ENCODE measurements around the gene STX8. TPM values are rescaled to one million over a fixed set of nuclear protein-coding genes. Genes with fewer than 3 reads are reported as not detected.

Gene STX8
- total and polyA plus RNA-seq, 9 of the 15 experiments (the other 6 are each of a cell fraction or from before 2014, with no cell fraction given), result 14.6 to 42.5 (median 22.1) TPM

DNA sequence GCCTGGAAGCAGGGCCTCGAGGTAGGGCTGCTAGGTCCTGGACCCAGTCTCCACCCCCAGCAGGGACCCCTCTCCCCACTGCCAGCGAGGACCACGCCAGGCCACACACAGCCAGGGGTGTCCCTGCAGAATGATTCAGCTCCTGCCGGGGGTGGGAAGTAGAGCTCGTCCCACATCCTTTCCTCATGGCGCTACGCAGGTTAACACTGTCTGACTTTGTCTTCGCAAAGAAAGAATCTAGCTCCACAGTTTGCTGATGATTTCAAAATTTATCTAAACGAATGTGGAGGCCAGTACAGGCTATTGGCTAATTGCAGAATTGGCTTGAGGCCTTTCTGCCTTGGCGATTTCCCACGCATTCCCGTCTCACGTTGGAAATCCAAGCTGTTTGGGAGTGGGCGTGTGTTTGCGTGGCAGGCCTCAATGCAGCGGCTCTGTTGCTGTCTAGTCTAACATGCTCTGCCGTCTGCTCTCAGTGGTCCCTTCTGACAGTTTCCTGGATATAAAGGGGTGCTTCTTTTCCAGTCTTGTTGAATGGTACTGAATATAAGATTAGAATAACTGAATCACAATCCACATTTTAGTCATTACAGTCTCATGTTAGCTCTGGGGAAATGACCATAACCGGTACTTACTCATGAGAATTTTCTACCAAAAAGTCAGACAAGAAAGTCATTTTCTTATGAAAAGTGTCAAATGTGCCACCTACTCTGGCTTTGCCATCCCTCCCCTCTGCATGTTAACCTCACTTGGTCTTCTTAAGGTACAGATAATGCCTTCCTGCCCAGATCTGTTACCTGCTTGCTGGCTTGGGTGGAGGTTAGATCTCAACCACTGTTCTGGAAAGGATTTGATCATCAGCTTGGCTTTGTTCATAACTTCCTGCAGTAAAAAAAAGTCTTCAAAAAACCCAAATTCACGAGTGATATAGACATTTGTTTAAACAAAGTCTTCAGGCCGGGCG is 301.9 kb downstream of the STX8 start:
- Histone ChIP-seq H3K4me2 (ENCODE audit: insufficient read depth, low read length) (no peak overlapping the region), H3K79me2 (ENCODE audit: control insufficient read depth, insufficient read depth, low read length) (no peaks in the 10 kb centered on the region), H3K4me3 (no peak overlapping the region), H3K27ac (ENCODE audit: extremely low read depth, low read depth, low read length) (no peak overlapping the region), H3K9me3 (replicated peaks; ENCODE audit: control insufficient read depth, insufficient read depth, low read depth, low read length) (no peaks in the 10 kb centered on the region), H3K9ac (ENCODE audit: insufficient read depth in 1 of 2, low read depth in 2 of 2, low read length in 2 of 2) (no peak overlapping the region), H2AFZ (ENCODE audit: low read depth, low read length) (no peak overlapping the region), H3K4me1 (replicated peaks in 1 of 2; ENCODE audit: control insufficient read depth in 2 of 2, insufficient read depth in 2 of 2, low read length in 2 of 2) (no peaks in the 10 kb centered on the region), H3K9me1 (ENCODE audit: control insufficient read depth, insufficient read depth, low read length) (no peaks in the 10 kb centered on the region), H3K36me3 (ENCODE audit: control insufficient read depth, insufficient read depth, low read length) (no peaks in the 10 kb centered on the region), H3K27me3 (ENCODE audit: control insufficient read depth in 2 of 2, insufficient read depth in 2 of 2, low read length in 2 of 2) (peaks cover 0 to 17% of the 10 kb centered on the region in 2 experiments; a peak in 2 of 5 replicates), H4K20me1 (replicated peaks; ENCODE audit: control insufficient read depth, insufficient read depth, low read length) (no peaks in the 10 kb centered on the region)
- intact Hi-C loops (cut with micrococcal nuclease) (no loop called here), in situ Hi-C loops (cut with MboI) (no loop called here)
- DNase-seq (ENCODE audit: extremely low read depth in 1 of 4, low spot score in 3 of 4) (no peak), FAIRE-seq (no peak), ATAC-seq (no peak)
- ChIA-PET CTCF (ENCODE audit: low intra/inter-chr PET ratio) (no interaction called here), POLR2A (interaction anchor here (1.0 kb wide), 1 partner anchor 34 kb away, joined by 4 read pairs; no protein-coding TSS in a partner anchor)
- BruUV-seq (replicated peaks), result no TSS peak
- WGBS (ENCODE audit: insufficient coverage, low coverage, missing lambda C conversion rate), result 15% methylated on average over 19 of the region's 21 CpGs
- no peak for TF ChIP-seq BHLHE40 (IDR thresholded peaks at IDR 0.05; ENCODE audit: low read length)
- TF ChIP-seq MTA1 (IDR thresholded peaks at IDR 0.05; ENCODE audit: borderline replicate concordance), result no peak
- TF ChIP-seq, protein P1, sequence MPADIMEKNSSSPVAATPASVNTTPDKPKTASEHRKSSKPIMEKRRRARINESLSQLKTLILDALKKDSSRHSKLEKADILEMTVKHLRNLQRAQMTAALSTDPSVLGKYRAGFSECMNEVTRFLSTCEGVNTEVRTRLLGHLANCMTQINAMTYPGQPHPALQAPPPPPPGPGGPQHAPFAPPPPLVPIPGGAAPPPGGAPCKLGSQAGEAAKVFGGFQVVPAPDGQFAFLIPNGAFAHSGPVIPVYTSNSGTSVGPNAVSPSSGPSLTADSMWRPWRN (IDR thresholded peaks at IDR 0.05; ENCODE audit: low read depth), result no peak
- TF ChIP-seq FUS (optimal IDR thresholded peaks at IDR 0.05; ENCODE audit: low read depth, low read length), result no peak
- TF ChIP-seq, protein P2, sequence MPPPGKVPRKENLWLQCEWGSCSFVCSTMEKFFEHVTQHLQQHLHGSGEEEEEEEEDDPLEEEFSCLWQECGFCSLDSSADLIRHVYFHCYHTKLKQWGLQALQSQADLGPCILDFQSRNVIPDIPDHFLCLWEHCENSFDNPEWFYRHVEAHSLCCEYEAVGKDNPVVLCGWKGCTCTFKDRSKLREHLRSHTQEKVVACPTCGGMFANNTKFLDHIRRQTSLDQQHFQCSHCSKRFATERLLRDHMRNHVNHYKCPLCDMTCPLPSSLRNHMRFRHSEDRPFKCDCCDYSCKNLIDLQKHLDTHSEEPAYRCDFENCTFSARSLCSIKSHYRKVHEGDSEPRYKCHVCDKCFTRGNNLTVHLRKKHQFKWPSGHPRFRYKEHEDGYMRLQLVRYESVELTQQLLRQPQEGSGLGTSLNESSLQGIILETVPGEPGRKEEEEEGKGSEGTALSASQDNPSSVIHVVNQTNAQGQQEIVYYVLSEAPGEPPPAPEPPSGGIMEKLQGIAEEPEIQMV (tag; conservative IDR thresholded peaks at IDR 0.05; ENCODE audit: low read depth), result no peak
- TF ChIP-seq EZH2 (IDR thresholded peaks at IDR 0.05; ENCODE audit: borderline replicate concordance, low read depth, low read length), result no peak
- no peak for TF ChIP-seq ASH1L (IDR thresholded peaks at IDR 0.05; ENCODE audit: borderline replicate concordance, low read depth, partially characterized antibody)
- no peak for TF ChIP-seq SETDB1 (IDR thresholded peaks at IDR 0.05; ENCODE audit: low read length)
- TF ChIP-seq TARDBP (IDR thresholded peaks at IDR 0.05), result no peak
- TF ChIP-seq, protein P3, sequence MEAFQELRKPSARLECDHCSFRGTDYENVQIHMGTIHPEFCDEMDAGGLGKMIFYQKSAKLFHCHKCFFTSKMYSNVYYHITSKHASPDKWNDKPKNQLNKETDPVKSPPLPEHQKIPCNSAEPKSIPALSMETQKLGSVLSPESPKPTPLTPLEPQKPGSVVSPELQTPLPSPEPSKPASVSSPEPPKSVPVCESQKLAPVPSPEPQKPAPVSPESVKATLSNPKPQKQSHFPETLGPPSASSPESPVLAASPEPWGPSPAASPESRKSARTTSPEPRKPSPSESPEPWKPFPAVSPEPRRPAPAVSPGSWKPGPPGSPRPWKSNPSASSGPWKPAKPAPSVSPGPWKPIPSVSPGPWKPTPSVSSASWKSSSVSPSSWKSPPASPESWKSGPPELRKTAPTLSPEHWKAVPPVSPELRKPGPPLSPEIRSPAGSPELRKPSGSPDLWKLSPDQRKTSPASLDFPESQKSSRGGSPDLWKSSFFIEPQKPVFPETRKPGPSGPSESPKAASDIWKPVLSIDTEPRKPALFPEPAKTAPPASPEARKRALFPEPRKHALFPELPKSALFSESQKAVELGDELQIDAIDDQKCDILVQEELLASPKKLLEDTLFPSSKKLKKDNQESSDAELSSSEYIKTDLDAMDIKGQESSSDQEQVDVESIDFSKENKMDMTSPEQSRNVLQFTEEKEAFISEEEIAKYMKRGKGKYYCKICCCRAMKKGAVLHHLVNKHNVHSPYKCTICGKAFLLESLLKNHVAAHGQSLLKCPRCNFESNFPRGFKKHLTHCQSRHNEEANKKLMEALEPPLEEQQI (IDR thresholded peaks at IDR 0.05), result no peak
- TF ChIP-seq HNRNPL (IDR thresholded peaks at IDR 0.05; ENCODE audit: low read depth, low read length), result no peak
- TF ChIP-seq RBM22 (IDR thresholded peaks at IDR 0.05; ENCODE audit: low read depth, low read length, poor library complexity, severe bottlenecking), result no peak
- no peak for TF ChIP-seq PYGO2 (tag; IDR thresholded peaks at IDR 0.05)
- no peak for TF ChIP-seq ATF1 (CRISPR knock-in tag; IDR thresholded peaks at IDR 0.05)
- TF ChIP-seq ATF1 (tag; IDR thresholded peaks at IDR 0.05), result no peak
- TF ChIP-seq, protein P4, sequence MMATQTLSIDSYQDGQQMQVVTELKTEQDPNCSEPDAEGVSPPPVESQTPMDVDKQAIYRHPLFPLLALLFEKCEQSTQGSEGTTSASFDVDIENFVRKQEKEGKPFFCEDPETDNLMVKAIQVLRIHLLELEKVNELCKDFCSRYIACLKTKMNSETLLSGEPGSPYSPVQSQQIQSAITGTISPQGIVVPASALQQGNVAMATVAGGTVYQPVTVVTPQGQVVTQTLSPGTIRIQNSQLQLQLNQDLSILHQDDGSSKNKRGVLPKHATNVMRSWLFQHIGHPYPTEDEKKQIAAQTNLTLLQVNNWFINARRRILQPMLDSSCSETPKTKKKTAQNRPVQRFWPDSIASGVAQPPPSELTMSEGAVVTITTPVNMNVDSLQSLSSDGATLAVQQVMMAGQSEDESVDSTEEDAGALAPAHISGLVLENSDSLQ (IDR thresholded peaks at IDR 0.05), result no peak
- no peak for TF ChIP-seq CCNT2 (IDR thresholded peaks at IDR 0.05; ENCODE audit: borderline replicate concordance, extremely low read depth, insufficient read length, low read depth, low read length)
